Fibroblast of the conjunctiva (primary cell): ENCODE results near the gene ZFP92.

Experiments used
- DNase-seq: peaks from one replicate; pipeline ENCODE4 v3.0.0-alpha.2; 2010; ENCODE audit warnings: low read depth

Gene ZFP92

GRCh38 chrX:153440556-153441135 is 29.4 kb downstream of the ZFP92 start:
- no peak for DNase-seq

- no peak for DNase-seq
Observed at GRCh38 chrX:153441296-153441695, 30.0 kb downstream of the ZFP92 start.

GRCh38 chrX:153441981-153442380 is 30.7 kb downstream of the ZFP92 start:
- no peak for DNase-seq

DNA sequence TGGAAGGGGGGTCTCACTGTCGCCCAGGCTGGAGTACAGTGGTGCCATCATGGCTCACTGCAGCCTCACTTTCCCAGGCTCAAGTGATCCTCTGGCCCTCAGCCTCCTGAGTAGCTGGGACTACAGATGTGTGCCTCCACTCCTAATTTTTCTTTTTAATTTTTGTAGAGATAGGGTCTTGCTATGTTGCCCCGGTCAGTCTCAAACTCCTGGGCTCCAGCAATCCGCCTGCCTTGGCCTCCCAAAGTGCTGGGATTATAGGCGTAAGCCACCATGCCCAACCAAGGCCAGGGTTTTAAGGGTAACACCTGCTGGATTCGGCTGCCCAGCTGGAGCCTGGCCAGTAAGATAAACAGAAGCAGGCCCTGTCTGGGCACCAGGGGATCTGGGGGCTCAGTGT is 31.2 kb downstream of the ZFP92 start:
- no peak for DNase-seq

DNA sequence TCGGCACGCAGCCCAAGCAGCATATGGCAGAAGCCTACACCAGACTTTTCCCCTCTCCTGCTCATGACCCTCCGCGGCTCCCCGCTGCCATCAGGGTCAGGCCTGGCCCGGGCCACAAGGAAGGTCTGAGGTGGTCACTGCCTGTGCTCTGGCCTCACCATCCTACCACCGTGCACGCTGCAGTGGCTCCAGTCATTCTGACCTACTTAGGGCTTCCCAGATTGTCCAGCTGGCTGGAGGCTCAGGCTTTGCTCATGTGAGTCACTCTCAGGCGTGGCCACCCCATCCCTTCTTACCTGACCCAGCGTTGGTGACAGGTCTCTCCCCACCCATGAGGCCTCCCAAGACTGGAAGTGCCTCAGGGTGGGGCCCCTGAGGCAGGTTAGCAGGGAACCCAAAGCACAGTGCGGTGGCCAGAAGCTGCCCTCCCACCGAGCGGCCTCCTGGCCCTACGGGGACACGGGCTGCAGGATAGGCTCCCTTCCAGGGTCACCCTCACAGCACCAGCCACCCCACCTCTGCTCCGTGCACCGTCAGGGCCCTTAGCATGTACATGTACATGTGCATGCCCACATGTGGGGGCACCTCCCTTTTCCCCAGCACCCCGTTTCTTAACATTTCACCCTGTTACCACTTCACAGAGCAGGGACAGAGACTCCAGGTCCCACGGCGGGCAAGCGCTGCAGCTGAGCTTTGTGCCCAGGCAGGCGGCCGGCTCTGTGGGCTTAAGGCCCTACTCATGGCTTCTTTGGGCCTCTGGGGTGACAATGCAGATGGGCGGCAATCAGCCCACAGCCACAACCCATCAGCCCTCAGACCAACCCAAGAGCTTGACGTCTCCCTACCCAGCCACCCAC is 32.4 kb downstream of the ZFP92 start:
- no peak for DNase-seq

- no peak for DNase-seq
Observed at GRCh38 chrX:153444333-153445011, 33.2 kb downstream of the ZFP92 start.

- DNase-seq: no peak
Observed at GRCh38 chrX:153445106-153445855, 34.0 kb downstream of the ZFP92 start.

DNA sequence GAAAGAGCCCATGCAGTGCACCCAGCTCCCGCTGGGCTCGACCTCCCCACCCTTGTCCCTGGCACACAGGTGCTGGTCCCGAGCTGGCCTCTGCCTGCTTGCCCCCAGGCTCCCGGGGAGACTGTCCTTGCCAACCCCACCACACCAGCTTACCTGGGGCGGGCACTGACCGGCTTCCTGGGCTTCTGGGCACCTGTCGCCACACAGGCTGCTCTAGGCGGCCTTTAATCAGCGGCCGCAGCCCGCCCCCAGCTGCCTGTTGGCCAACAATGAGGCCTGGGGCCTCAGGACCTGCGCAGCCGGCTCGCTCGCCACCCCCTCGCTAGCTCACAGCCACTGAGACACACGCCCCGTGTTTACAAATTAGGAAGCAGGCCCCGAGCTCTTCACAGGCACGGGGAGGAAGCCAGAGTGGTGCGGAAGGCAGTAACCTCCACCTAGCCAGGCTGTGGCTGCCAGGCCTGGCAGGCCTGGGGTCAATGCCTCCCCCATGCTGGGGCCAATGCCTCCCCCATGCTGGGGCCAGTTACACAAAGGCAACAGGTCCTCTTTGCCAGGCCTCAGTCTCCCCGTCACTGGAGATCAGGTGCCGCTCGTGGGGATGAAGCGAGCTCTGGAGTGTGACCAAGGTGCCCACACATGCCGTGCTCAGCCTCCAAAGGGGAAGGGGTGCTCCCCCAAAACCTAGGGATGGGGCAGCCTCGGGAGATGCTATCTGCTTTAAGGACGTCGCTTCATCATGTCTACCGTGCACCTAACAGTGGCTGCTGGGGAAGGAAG is 34.8 kb downstream of the ZFP92 start, which contains the start of gene TREX2:
Gene TREX2, minus strand, starts transcription at position 201 of the 780 bp plus-strand sequence. CDS start 626 bp downstream, outside the sequence.
- DNase-seq: no peak

DNA sequence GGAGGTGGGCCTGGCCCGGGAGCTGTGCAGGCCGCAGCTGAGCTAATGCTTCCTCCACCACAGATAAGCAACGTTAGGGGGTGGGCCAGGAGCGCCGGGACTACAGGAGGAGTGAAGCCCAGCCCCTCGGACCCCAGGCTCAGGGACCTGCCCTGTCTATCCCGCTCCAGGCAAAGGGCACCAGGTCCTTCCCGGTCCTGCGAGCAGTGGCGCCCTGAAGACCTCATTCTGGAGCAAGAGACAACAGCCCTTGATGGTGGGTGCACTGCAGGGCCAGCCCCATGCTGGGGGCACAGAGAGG is 35.3 kb downstream of the ZFP92 start:
- DNase-seq: no peak

- no peak for DNase-seq
Observed at GRCh38 chrX:153446950-153447580, 35.8 kb downstream of the ZFP92 start.

GRCh38 chrX:153447581-153447960 is 36.3 kb downstream of the ZFP92 start:
- DNase-seq: no peak

DNA sequence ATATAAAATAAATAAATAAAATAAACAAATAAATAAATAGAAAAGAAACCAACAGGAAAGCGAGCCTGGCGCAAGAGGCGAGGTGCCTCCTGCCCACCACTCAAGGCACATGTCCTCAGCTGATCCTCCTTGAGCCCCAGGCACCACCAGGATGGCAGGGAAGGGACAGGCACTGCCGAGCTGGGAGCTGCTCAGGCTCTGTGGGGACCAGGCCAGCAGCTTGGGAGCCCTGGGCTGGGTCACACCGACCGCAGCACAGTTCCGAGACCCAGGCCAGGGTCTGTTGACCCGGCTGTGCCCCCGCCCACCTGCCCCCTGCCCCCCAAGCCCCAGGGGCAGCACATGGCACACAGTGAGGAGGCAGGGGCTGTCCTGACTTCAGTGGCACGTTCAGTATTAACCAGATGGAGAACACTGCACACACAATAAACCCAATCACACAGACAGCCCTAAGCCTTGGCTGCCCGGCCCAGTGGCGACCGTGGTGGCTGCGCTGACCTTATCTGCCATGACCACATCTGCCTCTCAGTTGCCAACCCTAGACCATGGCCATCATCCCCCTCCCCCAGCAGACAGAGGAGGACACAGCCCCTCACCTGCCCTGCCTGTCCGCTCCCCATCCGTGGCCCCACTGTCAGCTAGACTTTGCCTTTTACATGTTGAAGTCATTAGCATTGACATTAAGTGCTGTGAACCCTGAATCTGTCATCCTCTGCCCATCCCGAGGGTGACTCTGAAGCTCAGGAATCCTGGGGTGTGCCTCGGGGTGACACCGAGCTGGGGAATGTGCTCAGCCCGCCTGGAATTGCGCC is 37.5 kb downstream of the ZFP92 start:
- DNase-seq: no peak

DNA sequence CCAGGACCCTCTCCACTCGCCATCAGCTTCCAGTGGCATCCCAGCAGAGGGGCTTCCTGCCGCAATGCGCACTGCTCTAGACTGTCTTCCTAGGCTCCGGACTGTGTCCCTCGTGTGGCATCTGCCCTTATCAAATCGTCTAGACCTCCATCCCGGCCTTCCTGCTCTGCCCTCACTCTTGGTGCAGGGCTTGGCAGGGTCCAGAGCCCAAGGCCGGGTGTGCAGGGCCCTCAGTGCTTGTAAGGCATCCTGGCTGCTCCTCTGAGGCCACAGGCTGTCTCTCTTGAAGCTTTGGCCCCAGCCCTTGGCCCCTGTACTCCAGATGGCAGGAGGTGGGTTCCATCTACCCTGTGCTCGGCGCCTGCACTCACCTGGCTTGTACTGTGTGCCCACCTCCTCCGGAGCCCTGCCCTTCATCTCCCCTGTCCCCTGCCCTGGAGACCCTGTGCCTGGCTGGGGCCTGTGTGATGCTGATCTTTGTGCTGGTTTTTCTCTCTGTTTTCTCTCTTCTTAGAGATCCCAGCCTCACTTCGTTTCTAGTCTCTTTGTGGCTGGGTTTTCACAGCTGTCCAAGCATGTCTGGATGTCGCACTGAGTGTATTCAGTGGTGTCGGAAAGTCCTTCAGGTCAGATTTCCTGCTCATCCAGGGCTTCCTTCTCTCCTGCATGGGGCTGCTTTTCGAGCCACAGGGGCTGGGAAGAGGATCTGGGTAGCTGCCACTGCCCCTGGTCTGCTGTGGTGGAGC is 38.3 kb downstream of the ZFP92 start:
- no peak for DNase-seq

GRCh38 chrX:153450114-153450948 is 39.1 kb downstream of the ZFP92 start:
- no peak for DNase-seq

GRCh38 chrX:153450949-153451277 is 39.6 kb downstream of the ZFP92 start:
- DNase-seq: no peak

- DNase-seq: no peak
Observed at GRCh38 chrX:153454901-153455550, 43.8 kb downstream of the ZFP92 start.

DNA sequence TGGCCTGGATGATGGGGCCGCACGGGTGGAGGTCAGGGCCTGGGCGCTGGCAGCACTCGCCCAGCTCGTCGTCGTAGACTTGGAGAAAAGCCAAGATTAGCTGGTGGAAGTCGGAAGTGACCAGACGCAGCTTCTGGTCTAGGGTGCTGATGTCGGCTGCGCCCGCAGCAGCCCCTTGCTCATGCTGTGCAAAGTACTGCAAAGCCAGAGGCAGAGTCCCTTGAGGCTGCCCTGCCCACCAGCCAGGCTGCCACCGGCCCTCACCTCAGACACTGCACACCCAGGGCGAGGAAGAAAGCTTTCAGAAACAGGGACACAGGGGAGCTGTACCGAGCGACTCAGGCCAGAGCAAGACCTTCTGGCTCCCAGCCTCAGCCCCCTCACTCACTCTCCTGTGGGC is 44.3 kb downstream of the ZFP92 start:
- no peak for DNase-seq

DNA sequence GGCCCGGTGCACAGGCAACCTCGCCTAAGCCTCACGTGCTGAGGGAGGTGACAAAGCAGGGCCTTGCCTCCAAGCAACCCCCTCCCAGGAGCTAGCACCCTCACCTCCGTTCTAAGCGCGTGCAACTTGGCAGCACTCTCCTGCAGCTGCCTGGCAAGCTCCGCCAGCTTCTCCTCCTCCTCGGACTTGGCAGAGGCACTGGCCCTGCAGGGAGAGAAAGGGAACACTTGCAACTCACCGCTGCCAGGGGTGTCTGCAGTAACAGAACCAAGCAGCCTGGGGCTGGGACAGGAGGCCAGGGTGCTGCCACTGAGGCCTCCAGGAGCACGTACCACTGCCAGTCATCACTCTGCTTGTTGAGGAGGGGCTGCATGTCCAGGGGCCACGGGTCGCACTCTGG is 44.9 kb downstream of the ZFP92 start:
- DNase-seq: no peak
